IPS DF 4.7 (cell line): ENCODE measurements around the gene RNASE9.
"Not testable (repeated sequence)": the region's sequence is repeated elsewhere in the genome, so short reads cannot be mapped to it uniquely, and the experiment has no call there.

Source experiments
- DNase-seq: peaks from one replicate; pipeline ENCODE4 v3.0.0-alpha.2; 2013; ENCODE audit warnings: low spot score; ENCODE audit errors: extremely low read depth

RNASE9 gene

GRCh38 chr14:20578325-20578724 lies 17.5 kb upstream of the RNASE9 start:
- peak; percentile 91 for DNase-seq

- peak; percentile 19 for DNase-seq
These were observed 11.6 kb upstream of the RNASE9 start for GRCh38 chr14:20572382-20572990.

DNA sequence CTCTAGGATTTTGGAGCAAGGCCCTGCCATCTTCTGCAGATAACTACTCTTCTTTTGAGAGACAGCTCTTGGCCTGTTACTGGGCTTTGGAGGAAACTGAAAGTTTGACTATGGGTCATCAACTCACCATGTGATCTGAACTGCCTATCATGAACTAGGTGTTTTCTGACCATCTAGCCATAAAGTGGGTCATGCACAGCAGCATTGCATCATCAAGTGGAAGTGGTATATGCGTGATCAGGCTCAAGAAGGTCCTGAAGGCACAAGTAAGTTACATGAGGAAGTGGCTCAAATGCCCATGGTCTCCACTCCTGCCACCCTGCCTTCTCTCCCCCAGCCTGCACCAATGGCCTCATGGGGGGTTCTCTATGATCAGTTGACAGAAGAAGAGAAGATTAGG lies 9.9 kb upstream of the RNASE9 start:
- DNase-seq = not testable (repeated sequence)

GRCh38 chr14:20569865-20570264 lies 9.0 kb upstream of the RNASE9 start:
- DNase-seq = not testable (repeated sequence)

- no peak for DNase-seq
These were observed 8.2 kb upstream of the RNASE9 start for GRCh38 chr14:20569066-20569465.

- no peak for DNase-seq
These were observed 7.5 kb upstream of the RNASE9 start for GRCh38 chr14:20568393-20568792.

DNA sequence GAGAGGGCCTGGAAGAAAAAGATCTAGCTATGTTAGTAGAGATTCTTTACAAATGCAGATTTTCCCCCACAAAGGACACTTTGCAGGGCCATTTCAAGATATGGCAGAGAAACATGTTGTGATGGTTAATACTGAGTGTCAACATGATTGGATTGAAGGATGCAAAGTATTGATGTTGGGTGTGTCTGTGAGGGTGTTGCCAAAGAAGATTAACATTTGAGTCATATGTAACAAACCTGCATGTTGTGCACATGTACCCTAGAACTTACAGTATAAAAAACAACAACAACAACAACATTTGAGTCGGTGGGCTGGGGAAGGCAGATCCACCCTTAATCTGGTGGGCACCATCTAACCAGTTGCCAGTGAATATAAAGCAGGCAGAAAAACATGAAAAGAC lies 6.4 kb upstream of the RNASE9 start:
- DNase-seq = not testable (repeated sequence)

- DNase-seq = no peak
These were observed 3.7 kb upstream of the RNASE9 start for GRCh38 chr14:20564501-20564997.

- DNase-seq = no peak
These were observed 3.1 kb upstream of the RNASE9 start for GRCh38 chr14:20563971-20564370.

DNA sequence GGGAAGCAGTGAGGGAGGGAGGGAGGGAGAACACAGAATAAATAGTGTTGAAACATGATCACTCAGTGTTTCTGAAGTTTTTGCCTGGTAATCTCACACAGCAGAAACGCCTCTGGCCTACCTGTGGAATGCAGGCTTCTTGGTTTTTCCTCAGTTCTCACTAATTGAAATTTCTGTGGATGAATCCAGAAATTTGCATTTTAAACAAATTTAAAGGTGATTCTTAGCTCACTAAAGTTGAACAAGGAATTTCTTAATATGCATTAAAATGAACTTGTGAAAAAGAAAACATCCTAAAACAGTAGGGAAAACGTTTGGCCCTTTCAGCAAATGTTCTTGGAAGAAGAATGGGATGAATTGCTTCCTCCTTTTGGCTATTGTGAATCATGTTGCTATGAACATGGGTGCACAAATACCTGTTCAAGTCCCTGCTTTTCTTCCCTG lies 1.4 kb downstream of the RNASE9 start:
- DNase-seq = peak; percentile 46

GRCh38 chr14:20557212-20557542 lies 3.7 kb downstream of the RNASE9 start:
- no peak for DNase-seq

DNA sequence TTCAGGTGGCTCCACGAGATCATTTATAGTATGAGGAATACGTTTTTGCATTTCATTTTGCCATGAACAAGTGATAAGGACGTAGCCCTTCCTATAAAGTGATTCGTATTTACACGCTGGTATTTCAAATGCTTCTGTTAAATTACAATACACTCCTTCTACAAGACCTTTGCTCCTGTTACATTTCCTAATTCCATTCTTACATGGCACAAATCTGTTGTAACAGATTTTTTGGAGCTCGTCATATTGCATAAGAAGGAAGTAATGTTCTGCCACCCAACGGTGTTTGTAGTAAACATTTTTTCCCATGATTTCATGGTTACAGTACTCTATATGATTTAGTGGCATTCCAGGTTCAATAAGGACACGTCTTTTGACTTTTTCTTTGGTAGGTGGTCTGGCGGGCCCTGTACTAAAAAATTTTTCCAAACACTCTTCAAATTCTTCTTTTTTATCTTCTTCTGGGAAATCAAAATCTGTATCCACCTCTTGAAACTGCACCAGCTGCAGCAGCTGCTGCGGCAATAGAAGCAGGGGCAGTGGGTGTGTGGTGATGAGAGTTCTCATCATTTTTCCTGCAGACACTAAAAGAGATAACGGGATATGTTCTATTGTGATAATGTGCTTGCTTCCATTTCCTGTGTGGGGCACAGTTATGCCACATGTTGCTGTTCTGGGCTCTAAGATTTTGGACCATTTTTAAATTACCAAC lies 4.2 kb downstream of the RNASE9 start:
- DNase-seq = no peak

- DNase-seq = no peak
These were observed 5.0 kb downstream of the RNASE9 start for GRCh38 chr14:20555845-20556244.

GRCh38 chr14:20553024-20553423 lies 7.8 kb downstream of the RNASE9 start:
- no peak for DNase-seq

DNA sequence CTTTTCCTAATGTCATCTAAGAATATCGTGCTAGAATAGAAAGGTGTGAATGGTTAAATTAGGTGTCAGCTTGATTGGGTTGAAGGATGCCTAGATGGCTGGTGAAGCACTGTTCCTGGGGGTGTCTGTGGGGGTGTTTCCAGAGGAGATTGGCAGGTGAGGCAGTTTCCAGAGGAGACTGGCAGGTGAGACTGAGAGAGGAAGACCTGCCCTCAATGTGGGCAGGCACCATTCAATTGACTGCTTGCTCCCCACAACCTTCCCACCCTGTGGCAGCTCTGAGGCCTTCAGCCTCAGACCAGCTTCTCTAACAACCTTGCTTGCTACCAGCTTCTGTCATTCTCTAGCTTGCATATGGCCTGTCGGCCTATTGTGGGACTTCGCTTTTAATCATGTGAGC lies 9.2 kb downstream of the RNASE9 start:
- no peak for DNase-seq

GRCh38 chr14:20550926-20551325 lies 9.9 kb downstream of the RNASE9 start:
- DNase-seq = no peak

- no peak for DNase-seq
These were observed 12.3 kb downstream of the RNASE9 start for GRCh38 chr14:20548414-20549158.

DNA sequence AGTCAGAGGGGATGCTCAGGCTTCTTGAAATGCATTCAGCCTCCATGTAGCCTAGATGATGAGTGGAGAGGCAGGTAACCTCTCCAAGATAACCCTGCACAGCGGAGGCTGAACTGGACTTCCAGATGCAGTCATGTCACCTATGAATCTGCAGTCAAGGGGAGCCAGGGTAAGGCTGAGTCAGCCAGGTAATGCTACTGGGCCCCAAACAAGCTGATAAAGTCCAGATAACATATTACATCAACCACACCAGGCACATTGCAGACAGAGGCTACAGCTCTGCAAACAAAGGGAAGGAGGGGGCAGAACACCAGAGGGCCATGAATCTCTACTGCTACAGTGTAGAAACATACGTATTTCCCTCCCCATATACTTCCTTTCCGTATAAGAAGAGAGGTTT lies 14.0 kb downstream of the RNASE9 start:
- no peak for DNase-seq

DNA sequence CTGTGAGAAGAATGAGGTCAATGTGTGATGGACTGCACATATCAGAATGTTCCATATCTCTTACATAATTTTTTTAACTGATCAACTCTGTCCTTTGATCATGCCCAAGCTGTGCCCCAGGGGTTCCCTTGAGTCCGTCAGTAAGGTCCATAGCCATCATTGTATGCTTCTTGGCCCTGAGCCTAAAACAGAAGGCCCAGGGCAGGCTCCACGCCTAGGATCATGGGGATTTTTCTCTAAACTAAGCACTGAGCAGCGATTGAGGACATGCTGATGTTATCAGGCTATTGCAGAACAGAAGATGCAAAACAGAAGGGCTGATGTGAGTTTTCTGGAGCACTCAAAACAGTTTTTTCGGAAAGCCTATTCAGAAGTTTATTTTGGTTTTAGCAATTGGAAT lies 20.9 kb downstream of the RNASE9 start:
- no peak for DNase-seq

DNA sequence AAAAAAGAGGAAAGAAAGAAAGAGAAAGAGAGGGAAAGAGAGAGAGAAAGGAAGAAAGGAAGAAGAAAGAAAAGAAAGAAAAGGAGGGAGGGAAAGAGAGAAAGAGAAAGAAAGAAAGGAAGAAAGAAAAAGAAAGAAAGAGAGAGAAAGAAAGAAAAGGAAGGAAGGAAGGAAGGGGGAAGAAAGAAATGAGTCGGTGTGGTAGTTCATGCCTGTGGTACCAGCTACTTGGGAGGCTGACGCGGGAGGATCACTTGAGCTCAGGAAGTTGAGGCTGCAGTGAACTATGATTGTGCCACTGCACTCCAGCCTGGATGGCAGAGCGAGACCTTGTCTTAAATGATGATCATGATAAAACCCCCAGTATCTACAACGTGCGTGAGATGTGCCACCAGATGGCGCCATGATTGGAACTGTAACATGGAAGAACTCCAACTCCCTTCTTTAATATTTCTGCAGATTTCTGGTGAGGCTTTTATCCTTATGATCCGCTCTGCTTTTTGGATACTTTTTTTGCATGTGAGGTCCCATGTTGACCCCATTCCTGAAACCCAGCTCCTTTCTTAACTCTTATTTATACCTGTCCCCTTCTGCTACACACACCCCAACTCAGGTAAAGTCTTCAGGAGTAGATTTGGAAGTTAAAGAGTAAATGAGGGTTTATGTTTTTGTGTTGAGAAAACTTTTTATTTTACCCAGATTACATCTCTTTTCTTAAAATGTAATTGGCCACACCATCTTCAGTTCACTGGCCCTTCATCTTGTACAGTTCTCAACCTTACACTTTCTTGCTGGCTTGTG lies 29.9 kb downstream of the RNASE9 start:
- peak; percentile 60 for DNase-seq

GRCh38 chr14:20529806-20530205 lies 31.0 kb downstream of the RNASE9 start:
- DNase-seq = no peak

DNA sequence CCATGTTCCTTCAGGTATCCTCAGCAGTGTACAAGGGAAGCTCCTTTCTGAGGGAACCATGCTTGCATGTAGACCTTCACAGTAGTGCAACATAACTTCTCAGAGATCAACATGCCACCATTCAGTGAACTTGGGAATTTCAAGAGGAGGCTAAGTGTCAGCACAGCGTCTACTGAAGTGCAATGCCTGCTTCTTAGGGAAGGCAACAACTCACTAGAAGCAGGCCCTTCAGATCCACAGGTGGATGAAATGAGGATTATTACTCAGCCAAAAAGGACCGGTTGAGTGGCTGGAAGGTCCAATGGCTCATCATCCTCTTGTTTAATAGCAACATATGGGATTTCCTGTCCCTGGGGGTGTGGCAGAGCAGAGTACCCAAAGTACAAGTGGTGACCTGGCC lies 36.8 kb downstream of the RNASE9 start:
- DNase-seq = no peak
